Stimulated activated CD8-positive, alpha-beta memory T cell treated with anti-CD3 and anti-CD28 coated beads, Interleukin-15, amount 100 ng/mL, for 4 hours (primary cell): ENCODE results near the gene PCNT.

Experiments used
- DNase-seq, 2 donors: peaks; one replicate each; pipeline ENCODE4 v3.0.0-alpha.2; 2020; ENCODE audit warnings: low read depth in 2 of 2

The PCNT gene

GRCh38 chr21:46483300-46484295 lies 159.6 kb downstream of the PCNT start:
- DNase-seq, result no peak

GRCh38 chr21:46486481-46487126 lies 162.6 kb downstream of the PCNT start:
- DNase-seq, result no peak

GRCh38 chr21:46489162-46489663 lies 165.3 kb downstream of the PCNT start:
- no peak for DNase-seq

GRCh38 chr21:46489800-46490199 lies 165.8 kb downstream of the PCNT start:
- DNase-seq, result no peak

- no peak for DNase-seq
Measured at GRCh38 chr21:46491553-46491952, 167.6 kb downstream of the PCNT start.

DNA sequence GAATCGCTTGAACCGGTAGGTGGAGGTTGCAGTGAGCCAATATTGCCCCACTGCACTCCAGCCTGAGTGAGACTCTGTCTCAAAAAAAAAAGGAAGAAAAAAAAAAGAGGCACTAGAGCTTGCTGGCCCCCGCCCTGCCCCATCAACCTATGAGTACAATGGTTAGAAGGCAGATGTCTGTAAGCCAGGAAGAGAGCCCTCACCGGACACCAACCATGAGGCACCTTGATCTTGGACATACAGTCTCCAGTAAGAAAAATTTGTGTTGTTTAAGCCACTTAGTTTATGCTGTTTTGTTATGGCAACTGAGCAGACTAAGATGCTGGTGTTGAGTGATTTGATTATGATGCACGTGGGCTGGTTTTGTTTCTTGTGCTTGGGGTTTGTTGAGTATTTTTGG lies 168.9 kb downstream of the PCNT start:
- no peak for DNase-seq

GRCh38 chr21:46493828-46494227 lies 169.9 kb downstream of the PCNT start:
- no peak for DNase-seq
